Breast epithelium (tissue), 3 donors: Measurements from ENCODE around the gene ST6GALNAC6.

Experiments
- CTCF ChIP-seq, 3 donors: fragments of 450-650 bp; IDR thresholded peaks; one replicate each; pipeline ENCODE4 v1.5.1; 2016 to 2017; ENCODE audit warnings: antibody characterized with exemption in 3 of 3, mild to moderate bottlenecking in 3 of 3, moderate library complexity in 3 of 3
- POLR2A ChIP-seq: fragments of 450-650 bp; IDR thresholded peaks from one replicate; pipeline ENCODE4 v1.6.1; 2016; ENCODE audit warnings: antibody characterized with exemption, mild to moderate bottlenecking, moderate library complexity
- POLR2AphosphoS5 ChIP-seq, 3 donors: sonication (generic); formaldehyde crosslinking; IDR thresholded peaks; one replicate each; pipeline ENCODE4 v1.6.1; 2017; ENCODE audit warnings: antibody characterized with exemption in 3 of 3

GRCh38 chr9:127887792-127888191 is 11.6 kb downstream of the ST6GALNAC6 start:
- TF ChIP-seq CTCF (IDR thresholded peaks at IDR 0.05) (no peak), POLR2A (no peak), POLR2AphosphoS5 (IDR thresholded peaks at IDR 0.05) (no peak)
